BE2C (cell line): Measurements from ENCODE around the gene ANKS1A.

Experiments
- DNase-seq: peaks from one replicate; pipeline ENCODE4 v3.0.0-alpha.2; 2020
- H3K27me3 ChIP-seq: fragments of 250-450 bp; sonication (Bioruptor Pico); 2 replicates; pipeline ENCODE4 v1.5.1; 2020; ENCODE audit warnings: mild to moderate bottlenecking
- H3K36me3 ChIP-seq: fragments of 250-450 bp; sonication (Bioruptor Pico); 2 replicates; pipeline ENCODE4 v1.5.1; 2020; ENCODE audit warnings: mild to moderate bottlenecking
- H3K4me1 ChIP-seq: fragments of 250-450 bp; sonication (Bioruptor Pico); 2 replicates; pipeline ENCODE4 v1.5.1; 2020
- H3K4me3 ChIP-seq: 2 replicates; pipeline ENCODE4 v1.5.1; 2011; ENCODE audit warnings: low read depth, low read length
- H3K9me3 ChIP-seq: fragments of 250-450 bp; sonication (Bioruptor Pico); 2 replicates; pipeline ENCODE4 v1.5.1; 2020
- TF ChIP-seq, protein P1 (sequence below): IDR thresholded peaks from 2 replicates; pipeline ENCODE4 v1.5.1; 2012; ENCODE audit warnings: mild to moderate bottlenecking, low read depth, low read length

ANKS1A gene

DNA sequence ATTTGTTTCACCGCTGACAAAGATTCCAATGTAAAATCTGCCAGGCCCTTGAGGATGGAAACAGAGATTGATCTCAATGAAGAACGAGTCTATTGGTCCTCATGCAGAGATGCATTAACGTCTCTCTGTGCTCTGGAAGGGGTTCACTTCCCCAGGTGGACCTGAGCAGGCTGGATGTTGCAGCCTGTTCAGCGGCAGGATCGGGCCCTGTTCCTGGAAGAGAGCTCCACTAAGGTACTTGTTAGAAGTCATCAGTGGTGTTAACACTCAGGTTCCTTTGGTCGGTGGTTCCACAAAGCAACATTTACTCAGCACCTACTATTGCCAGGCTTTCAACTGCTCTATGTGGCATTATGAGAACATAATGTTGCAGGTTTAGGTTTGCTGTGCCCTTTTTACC lies 144.6 kb downstream of the ANKS1A start:
- Histone ChIP-seq H3K4me3 (no peak overlapping the region), H3K9me3 (no peaks in the 10 kb centered on the region), H3K36me3 (no peaks in the 10 kb centered on the region; the same call in 1 of the 2 replicates), H3K27me3 (no peaks in the 10 kb centered on the region), H3K4me1 (no peaks in the 10 kb centered on the region)
- TF ChIP-seq, protein P1, sequence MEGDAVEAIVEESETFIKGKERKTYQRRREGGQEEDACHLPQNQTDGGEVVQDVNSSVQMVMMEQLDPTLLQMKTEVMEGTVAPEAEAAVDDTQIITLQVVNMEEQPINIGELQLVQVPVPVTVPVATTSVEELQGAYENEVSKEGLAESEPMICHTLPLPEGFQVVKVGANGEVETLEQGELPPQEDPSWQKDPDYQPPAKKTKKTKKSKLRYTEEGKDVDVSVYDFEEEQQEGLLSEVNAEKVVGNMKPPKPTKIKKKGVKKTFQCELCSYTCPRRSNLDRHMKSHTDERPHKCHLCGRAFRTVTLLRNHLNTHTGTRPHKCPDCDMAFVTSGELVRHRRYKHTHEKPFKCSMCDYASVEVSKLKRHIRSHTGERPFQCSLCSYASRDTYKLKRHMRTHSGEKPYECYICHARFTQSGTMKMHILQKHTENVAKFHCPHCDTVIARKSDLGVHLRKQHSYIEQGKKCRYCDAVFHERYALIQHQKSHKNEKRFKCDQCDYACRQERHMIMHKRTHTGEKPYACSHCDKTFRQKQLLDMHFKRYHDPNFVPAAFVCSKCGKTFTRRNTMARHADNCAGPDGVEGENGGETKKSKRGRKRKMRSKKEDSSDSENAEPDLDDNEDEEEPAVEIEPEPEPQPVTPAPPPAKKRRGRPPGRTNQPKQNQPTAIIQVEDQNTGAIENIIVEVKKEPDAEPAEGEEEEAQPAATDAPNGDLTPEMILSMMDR, result no peak
- DNase-seq, result no peak

DNA sequence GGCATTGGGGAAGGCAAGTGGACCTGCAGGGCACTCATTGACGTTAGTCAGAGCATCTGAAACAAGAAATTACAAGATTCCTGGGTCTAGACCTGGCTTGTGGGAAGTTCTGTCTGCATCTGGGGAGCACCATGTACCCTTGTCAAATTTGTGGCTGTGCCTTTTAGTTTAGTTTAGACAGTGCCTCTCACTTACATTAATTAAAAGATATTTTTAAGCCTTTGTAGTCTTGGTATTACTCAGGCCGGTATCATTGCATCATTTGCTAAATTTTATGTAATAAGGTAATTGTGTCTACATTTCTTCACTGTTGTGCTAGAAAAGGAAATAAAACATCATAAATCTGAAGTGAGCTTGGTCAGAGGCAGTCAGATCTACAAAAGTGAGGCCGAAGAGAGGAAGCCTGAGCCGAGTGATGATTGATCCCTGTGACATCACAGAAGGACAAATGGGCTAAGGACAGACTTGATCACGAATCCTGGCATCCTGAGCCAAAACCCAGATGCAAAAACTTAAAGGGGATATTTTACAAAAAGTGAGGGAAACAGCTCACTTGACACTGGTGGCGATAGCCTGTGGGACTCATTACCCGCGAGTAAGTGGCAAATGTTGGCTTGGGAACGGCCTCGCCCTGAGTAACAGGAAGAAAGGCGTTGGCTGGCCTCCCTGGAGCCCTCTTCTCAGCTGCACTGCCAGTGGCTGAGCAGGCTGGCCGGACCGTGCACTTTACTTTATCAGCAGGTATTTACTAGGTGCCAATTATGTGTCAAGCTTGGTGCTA lies 145.5 kb downstream of the ANKS1A start:
- no peak overlapping the region for H3K4me3 ChIP-seq
- H3K36me3 ChIP-seq, result no peaks in the 10 kb centered on the region; the same call in 1 of the 2 replicates
- TF ChIP-seq, protein P1, result no peak
- H3K4me1 ChIP-seq, result no peaks in the 10 kb centered on the region
- H3K27me3 ChIP-seq, result no peaks in the 10 kb centered on the region
- DNase-seq, result no peak
- no peaks in the 10 kb centered on the region for H3K9me3 ChIP-seq

DNA sequence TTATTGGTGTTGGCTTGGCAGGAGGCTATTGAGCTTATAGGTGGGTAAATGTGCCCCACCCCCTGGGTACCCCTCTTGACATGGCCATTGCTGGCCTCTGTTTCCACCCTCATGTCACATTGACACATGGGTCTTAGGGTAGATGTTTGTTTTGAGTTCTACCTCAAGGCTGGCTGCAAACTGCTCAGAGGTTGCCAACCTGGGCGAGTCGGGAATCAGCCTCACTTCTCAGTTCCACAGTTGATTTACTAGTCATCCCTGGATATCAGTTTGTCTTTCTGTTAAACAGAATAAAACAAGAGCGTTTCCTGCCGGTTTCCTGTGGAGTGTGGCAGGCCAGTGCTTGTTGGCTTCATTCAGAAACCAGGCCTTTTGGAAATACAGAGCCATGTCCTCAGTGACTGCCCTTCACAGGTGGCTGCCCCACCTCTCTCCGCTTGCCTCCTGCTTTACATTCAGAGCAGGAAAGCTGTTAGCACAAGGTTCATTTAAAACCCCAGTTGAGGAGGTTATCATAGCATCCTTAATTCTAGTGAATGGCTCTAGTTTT lies 146.5 kb downstream of the ANKS1A start:
- H3K4me1 ChIP-seq, result no peaks in the 10 kb centered on the region
- no peaks in the 10 kb centered on the region for H3K9me3 ChIP-seq
- no peaks in the 10 kb centered on the region; the same call in 1 of the 2 replicates for H3K36me3 ChIP-seq
- no peaks in the 10 kb centered on the region for H3K27me3 ChIP-seq
- H3K4me3 ChIP-seq, result no peak overlapping the region
- DNase-seq, result no peak
- TF ChIP-seq, protein P1, result no peak

DNA sequence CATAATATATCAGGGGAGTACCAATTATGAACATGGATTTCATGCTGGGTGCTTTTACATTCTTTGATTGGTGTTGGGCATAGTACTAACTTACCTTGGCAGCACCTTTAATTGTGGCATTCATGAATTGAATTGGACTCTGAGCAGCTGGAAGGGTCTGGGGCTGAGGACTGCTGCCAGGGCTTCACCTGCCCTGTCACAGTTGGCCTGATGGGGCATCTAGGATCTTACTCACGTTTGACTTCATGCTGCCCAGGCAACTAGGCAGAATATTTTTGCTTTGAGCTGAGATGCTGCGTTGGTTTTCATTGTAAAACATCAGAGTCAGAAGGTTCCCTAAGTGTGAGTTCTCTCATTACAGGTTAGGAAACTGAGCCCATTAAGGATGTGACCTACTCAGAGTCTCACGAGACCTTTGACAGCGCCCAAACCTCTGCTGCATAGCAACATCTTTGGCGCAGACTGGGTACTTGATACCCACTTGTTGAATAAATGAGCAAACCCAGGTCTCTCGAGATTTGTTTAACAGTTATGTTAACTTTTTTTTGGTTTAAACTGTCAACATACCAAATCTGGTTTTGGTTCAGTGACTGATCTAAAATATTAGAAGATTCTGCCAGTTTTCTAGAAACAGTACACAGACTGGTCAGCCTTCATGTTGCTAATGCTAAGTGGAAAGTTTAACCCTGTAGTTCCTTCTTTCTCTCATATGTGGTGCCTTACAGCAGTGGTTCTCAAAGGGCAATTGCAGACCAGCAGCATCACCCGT lies 147.2 kb downstream of the ANKS1A start:
- no peaks in the 10 kb centered on the region; the same call in 1 of the 2 replicates for H3K36me3 ChIP-seq
- no peak overlapping the region for H3K4me3 ChIP-seq
- no peaks in the 10 kb centered on the region for H3K9me3 ChIP-seq
- no peaks in the 10 kb centered on the region for H3K4me1 ChIP-seq
- TF ChIP-seq, protein P1, result no peak
- H3K27me3 ChIP-seq, result no peaks in the 10 kb centered on the region
- DNase-seq, result no peak

DNA sequence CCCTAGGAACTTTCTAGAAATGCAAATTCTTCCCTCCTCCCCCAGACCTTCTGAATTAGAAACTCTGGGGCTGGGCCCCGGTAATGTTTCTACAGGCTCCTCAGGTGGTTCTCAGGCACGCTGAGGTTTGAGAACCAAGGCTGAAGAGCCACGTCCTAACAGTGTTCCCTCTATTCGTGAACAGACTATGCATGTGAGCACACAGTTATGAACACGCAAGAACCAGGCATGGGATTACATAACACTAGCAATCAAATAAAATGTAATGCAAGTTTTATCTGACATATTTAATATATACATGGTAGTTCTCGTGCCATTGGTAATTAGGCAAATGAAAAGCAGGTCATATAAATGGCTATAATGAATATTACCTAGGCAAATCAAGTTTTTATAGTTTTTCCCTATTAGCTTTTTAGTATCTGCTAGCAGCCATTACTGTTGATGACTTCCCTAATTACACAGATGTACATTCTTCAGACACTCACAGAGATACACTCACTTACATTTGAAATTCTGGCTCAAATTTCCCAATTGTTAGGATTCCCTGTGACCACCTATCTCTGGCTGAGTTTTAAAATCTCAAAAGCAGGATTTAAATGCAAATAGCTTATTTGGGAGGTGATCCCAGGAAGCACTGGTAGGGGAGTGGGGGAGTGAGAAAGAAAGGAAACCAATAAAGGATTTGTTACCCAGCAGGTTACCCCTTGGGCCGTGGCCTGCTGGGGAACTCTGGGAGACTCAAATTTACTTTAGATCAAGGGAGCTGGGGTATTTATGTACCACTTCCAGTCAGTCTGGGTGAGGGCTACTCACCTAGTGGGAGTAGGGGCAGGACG lies 148.0 kb downstream of the ANKS1A start:
- Histone ChIP-seq H3K27me3 (no peaks in the 10 kb centered on the region), H3K4me1 (no peaks in the 10 kb centered on the region), H3K9me3 (no peaks in the 10 kb centered on the region), H3K36me3 (no peaks in the 10 kb centered on the region; the same call in 1 of the 2 replicates), H3K4me3 (no peak overlapping the region)
- TF ChIP-seq, protein P1, result no peak
- no peak for DNase-seq
